Peyer's patch (tissue), 4 donors: ENCODE data around the gene SNN.

Source experiments
- CTCF ChIP-seq, 6 experiments: fragments of 450-650 bp in 4 of 6; fragments of 200-600 bp in 2 of 6; sonication (generic) in 1 of 6; IDR thresholded peaks; one replicate each; pipeline ENCODE4 v1.5.1; 2017 to 2019; ENCODE audit warnings: antibody characterized with exemption in 6 of 6, mild to moderate bottlenecking in 3 of 6, moderate library complexity in 1 of 6
- POLR2A ChIP-seq, 2 donors: fragments of 450-650 bp; IDR thresholded peaks; one replicate each; pipeline ENCODE4 v1.5.1; 2017; ENCODE audit warnings: antibody characterized with exemption in 2 of 2, mild to moderate bottlenecking in 2 of 2, moderate library complexity in 2 of 2

GRCh38 chr16:11631214-11631613 is 37.0 kb upstream of the SNN start:
- no peak for TF ChIP-seq CTCF (IDR thresholded peaks at IDR 0.05)
- TF ChIP-seq POLR2A (IDR thresholded peaks at IDR 0.05) = no peak
